Measurements from ENCODE around the gene RSAD1. TPM values are rescaled to one million over a fixed set of nuclear protein-coding genes. Genes with fewer than 3 reads are reported as not detected.

The RSAD1 gene
- total and polyA plus RNA-seq, 2 donors (not counting 3 experiments of a cell fraction or from before 2014, with no cell fraction given) = 20.3 to 35.5 TPM

- dilution Hi-C loops (cut with MboI; ENCODE audit: extremely low pct_ligation_motif_present, low sequenced_read_pairs) (no loop called here), intact Hi-C loops (cut with micrococcal nuclease) (loop anchor here (5.0 kb wide), 1 partner anchor 221 kb away; no protein-coding TSS in a partner anchor)
- CTCF ChIA-PET = interaction anchor here (0.8 to 3.1 kb wide), 4 partner anchors 21 to 147 kb away, joined by 3 to 28 read pairs (median 13); no protein-coding TSS in a partner anchor
- Histone ChIP-seq H3K36me3 (ENCODE audit: control insufficient read depth in 2 of 2, extremely low read depth in 1 of 2, insufficient read depth in 2 of 2, low read length in 2 of 2) (peaks cover 2 to 13% of the 10 kb centered on the region in 2 experiments), H3K9me1 (replicated peaks; ENCODE audit: control insufficient read depth, extremely low read depth, insufficient read depth, low read length) (no peaks in the 10 kb centered on the region), H3K9ac (replicated peaks; ENCODE audit: extremely low read depth, insufficient read depth, low read length) (no peak overlapping the region), H3K27me3 (ENCODE audit: control insufficient read depth in 2 of 2, insufficient read depth in 2 of 2, low read length in 2 of 2) (peaks cover 5 to 7% of the 10 kb centered on the region in 2 experiments), H4K20me1 (replicated peaks; ENCODE audit: control insufficient read depth, extremely low read depth, insufficient read depth, low read length) (no peaks in the 10 kb centered on the region), H2AFZ (ENCODE audit: low read depth, low read length) (no peak overlapping the region), H3K79me2 (ENCODE audit: control insufficient read depth, insufficient read depth, low read length) (peaks cover 8% of the 10 kb centered on the region), H3K4me2 (ENCODE audit: insufficient read depth, low read length) (no peak overlapping the region), H3K4me3 (replicated peaks in 1 of 3; ENCODE audit: insufficient read depth in 1 of 3, low read depth in 1 of 3, low read length in 3 of 3) (no peak overlapping the region), H3K9me3 (replicated peaks; ENCODE audit: control insufficient read depth, insufficient read depth, low read length) (no peaks in the 10 kb centered on the region), H3K27ac (ENCODE audit: insufficient read depth, low read depth, low read length) (no peak overlapping the region), H3K4me1 (ENCODE audit: control insufficient read depth, extremely low read depth, insufficient read depth, low read length) (peaks cover 20% of the 10 kb centered on the region)
- DNase-seq (ENCODE audit: low read depth, low spot score) (peak; percentile 18), FAIRE-seq (no peak)
- POLR2A ChIA-PET = no interaction called here
- no TSS peak for BruUV-seq (replicated peaks)
- no peak for TF ChIP-seq GATA2 (IDR thresholded peaks at IDR 0.05; ENCODE audit: insufficient read depth, insufficient read length, low read depth, low read length)
- TF ChIP-seq POLR2AphosphoS5 (IDR thresholded peaks at IDR 0.05; ENCODE audit: insufficient read depth, low read depth, low read length) = no peak
- no peak for TF ChIP-seq POLR2A (IDR thresholded peaks at IDR 0.05; ENCODE audit: low read depth, low read length)
- TF ChIP-seq EZH2 (IDR thresholded peaks at IDR 0.05; ENCODE audit: borderline replicate concordance, low read depth, low read length, severe bottlenecking) = no peak
- no peak for TF ChIP-seq MYC (IDR thresholded peaks at IDR 0.05; ENCODE audit: low read depth, low read length)
- no peak for TF ChIP-seq JUN (IDR thresholded peaks at IDR 0.05; ENCODE audit: borderline replicate concordance, insufficient read depth, insufficient read length, low read depth)
- TF ChIP-seq MAX (IDR thresholded peaks at IDR 0.05; ENCODE audit: insufficient read depth, insufficient read length) = no peak
- no peak for TF ChIP-seq CTCF (IDR thresholded peaks at IDR 0.05; ENCODE audit: extremely low read depth in 1 of 2, insufficient read depth in 1 of 2, low read depth in 1 of 2, low read length in 2 of 2)
- TF ChIP-seq FOS (IDR thresholded peaks at IDR 0.05; ENCODE audit: borderline replicate concordance, insufficient read depth, low read length) = no peak
These were observed 2.3 kb downstream of the RSAD1 start for GRCh38 chr17:50480854-50481490.
